C4-2B (cell line): Measurements from ENCODE around the gene ANO10.

Source experiments
- H3K27ac ChIP-seq: fragments of 450-650 bp; 2 replicates; pipeline ENCODE4 v1.5.1; 2017
- ZFX ChIP-seq: fragments of 450-650 bp; IDR thresholded peaks from 2 replicates; pipeline ENCODE4 v1.6.1; 2017
- TF ChIP-seq, protein P1 (sequence below): fragments of 450-650 bp; conservative IDR thresholded peaks from 2 replicates; pipeline ENCODE4 v1.5.1; 2017; ENCODE audit warnings: mild to moderate bottlenecking

Gene ANO10

DNA sequence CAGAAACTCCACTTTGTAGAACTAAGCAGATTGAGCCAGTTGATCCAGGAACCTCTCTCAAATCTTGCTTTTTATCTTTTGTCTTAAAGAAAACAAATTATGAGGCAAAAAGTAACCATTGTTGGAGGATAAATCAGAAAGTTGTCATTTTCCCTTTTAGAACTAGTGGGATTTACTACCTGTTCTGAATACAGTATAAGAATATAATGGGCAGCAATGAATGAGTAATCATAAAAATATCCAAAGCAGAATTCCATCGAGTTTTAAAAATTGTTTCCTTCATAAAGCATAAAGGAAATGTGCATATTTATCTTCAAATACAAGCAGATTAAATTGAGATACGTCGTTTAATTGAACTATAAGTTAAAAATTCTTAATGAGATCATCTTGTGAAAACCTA lies 15.9 kb upstream of the ANO10 start:
- H3K27ac ChIP-seq, result no peak overlapping the region
- TF ChIP-seq, protein P1, sequence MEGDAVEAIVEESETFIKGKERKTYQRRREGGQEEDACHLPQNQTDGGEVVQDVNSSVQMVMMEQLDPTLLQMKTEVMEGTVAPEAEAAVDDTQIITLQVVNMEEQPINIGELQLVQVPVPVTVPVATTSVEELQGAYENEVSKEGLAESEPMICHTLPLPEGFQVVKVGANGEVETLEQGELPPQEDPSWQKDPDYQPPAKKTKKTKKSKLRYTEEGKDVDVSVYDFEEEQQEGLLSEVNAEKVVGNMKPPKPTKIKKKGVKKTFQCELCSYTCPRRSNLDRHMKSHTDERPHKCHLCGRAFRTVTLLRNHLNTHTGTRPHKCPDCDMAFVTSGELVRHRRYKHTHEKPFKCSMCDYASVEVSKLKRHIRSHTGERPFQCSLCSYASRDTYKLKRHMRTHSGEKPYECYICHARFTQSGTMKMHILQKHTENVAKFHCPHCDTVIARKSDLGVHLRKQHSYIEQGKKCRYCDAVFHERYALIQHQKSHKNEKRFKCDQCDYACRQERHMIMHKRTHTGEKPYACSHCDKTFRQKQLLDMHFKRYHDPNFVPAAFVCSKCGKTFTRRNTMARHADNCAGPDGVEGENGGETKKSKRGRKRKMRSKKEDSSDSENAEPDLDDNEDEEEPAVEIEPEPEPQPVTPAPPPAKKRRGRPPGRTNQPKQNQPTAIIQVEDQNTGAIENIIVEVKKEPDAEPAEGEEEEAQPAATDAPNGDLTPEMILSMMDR, result no peak
- TF ChIP-seq ZFX, result no peak

DNA sequence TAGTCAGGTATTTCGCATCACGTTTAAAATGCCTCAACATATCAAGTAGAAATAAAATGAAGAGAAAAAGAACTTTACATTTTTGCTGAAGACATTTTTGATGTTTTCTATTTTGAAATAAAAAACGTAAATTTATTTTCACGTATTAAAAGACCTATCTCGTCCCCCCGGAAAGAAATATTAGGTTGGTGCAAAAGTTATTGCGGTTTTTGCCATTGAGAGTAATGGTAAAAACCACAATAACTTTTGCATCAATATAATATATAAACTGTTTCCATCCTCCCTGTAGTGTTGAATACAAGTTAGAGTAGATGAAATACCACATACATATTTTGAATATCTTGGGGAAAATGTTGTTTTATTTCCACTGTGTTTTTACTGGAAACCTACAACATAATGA lies 11.2 kb upstream of the ANO10 start:
- no peak overlapping the region for H3K27ac ChIP-seq
- TF ChIP-seq, protein P1, result no peak
- no peak for TF ChIP-seq ZFX

DNA sequence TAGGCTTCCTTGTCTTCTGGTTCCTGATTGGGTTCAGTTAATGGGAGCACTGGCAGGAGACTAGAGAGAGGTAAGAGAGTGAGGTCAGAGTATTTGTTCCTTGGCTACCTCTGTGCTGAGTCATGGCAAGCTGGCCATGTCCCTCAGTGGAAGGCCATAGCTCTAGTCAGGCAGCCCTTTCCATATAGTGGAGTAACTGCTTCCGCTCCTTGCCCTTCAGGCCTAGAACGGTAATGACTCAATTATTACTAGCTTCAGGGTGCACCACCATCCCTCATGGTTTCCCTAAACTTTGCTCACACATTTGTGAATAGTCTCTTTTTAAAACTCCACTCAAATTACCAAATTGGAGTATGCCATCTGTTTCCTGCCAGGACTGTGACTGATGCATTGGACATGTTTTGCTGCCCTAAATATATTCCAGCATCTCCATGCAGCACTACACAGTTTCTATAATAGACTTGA lies 10.5 kb upstream of the ANO10 start:
- TF ChIP-seq, protein P1, result no peak
- TF ChIP-seq ZFX, result no peak
- no peak overlapping the region for H3K27ac ChIP-seq

DNA sequence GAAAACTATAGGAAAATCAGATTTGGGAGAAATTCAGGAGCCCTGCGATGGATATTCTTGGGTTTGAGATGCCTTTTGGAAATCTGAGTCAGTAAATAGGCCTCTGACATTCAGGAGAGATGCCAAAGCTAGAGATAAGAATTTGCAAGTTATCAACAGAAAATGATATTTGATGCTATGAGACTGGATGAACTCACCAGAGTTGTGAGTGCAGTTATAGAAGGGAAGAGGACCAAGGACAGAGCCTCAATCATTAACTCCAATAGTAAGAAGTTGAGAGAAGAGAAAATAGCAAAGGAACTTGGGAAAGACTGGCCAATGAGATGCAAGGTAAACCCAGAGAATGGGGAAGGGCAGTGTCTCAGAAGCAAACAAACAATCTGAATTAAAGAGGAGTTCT lies 7.9 kb upstream of the ANO10 start:
- H3K27ac ChIP-seq, result no peak overlapping the region
- TF ChIP-seq ZFX, result no peak
- TF ChIP-seq, protein P1, result no peak

DNA sequence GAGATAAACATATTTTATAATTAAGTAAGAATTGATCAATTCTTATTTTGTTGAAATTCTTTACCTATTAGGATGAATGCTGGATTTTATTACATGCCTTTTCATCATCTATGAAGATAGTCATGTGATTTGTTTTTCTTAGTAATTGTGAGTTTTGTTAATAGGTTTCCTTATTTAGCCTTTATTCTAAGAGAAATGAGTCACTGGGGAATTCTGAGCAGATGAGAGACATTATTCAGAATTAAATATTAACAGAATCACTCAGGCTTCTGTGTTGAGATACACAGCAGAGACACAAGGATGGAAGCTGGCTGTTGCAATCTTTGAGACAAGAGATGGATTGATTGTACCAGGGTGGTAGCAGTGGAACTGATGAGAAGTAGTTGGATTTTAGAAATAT lies 7.4 kb upstream of the ANO10 start:
- no peak for TF ChIP-seq ZFX
- TF ChIP-seq, protein P1, result no peak
- no peak overlapping the region for H3K27ac ChIP-seq

DNA sequence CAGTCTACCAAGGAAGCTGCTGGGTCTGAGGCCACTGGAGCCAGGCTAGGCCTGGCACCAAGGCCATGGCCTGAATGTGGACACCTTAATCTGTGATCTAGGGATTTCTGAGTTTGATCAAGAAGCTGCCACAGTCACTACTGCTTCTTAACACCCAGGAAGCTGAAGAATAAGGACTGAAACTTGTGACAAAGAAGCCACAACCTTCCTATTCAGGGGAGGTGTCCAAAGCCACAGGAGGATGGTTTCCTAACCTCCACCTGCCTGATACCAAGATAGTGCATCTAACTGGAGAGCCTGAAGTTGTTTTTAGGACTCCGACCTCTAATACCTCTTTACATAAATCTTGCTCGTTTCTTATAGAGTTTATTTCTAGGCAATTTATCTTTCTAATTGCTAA lies 5.5 kb upstream of the ANO10 start:
- H3K27ac ChIP-seq, result no peak overlapping the region
- TF ChIP-seq, protein P1, result no peak
- TF ChIP-seq ZFX, result no peak

DNA sequence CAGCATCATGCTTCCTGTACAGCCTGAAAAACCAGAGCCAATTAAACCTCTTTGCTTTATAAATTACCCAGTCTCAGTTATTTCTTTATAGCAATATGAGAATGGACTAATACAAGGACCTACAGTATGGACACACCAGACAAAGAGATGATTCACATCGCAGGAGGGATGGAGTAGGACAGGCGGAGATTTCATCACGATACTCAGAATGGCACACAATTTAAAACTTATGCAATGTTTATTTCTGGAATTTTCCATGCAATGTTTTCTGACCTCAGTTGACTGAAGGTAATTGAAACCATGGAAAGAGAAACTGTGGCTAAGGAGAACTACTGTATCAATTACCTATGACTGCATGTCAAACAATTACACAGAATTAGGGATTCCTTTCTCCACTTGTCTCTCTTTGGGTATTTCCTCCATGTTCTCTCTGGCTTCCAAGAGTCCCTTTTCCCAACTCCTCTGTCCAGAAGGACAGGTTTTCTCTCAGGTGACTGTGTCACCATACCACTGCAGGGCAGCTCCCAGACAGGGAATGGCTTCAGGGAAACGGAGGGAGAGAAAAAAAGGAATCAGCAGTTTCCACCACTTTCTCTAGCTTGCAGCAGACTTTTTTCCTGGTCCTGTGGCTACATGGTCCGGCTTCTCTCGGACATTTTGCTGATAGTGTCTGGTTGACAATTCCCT lies 3.0 kb upstream of the ANO10 start:
- H3K27ac ChIP-seq, result no peak overlapping the region
- no peak for TF ChIP-seq ZFX
